Colon (tissue), 2 donors: ENCODE data around the gene SLCO4A1.

Source experiments
- FAIRE-seq: peaks from 2 replicates; lab custom pipeline; 2012; peaks lifted over from hg19 to GRCh38; lab: Jason Lieb, UNC
- donor health status: control.
- donor health status: control.

Gene SLCO4A1

GRCh38 chr20:62702013-62702300 is 59.7 kb downstream of the SLCO4A1 start:
- FAIRE-seq = no peak

- no peak for FAIRE-seq
Observed at GRCh38 chr20:62702895-62703852, 60.9 kb downstream of the SLCO4A1 start.

GRCh38 chr20:62703853-62704228 is 61.5 kb downstream of the SLCO4A1 start:
- FAIRE-seq = no peak

- no peak for FAIRE-seq
Observed at GRCh38 chr20:62704341-62704948, 62.1 kb downstream of the SLCO4A1 start.

- no peak for FAIRE-seq
Observed at GRCh38 chr20:62705627-62706026, 63.3 kb downstream of the SLCO4A1 start.

GRCh38 chr20:62706344-62706743 is 64.0 kb downstream of the SLCO4A1 start:
- FAIRE-seq = no peak

GRCh38 chr20:62706857-62707256 is 64.6 kb downstream of the SLCO4A1 start:
- no peak for FAIRE-seq

GRCh38 chr20:62707276-62707920 is 65.1 kb downstream of the SLCO4A1 start:
- FAIRE-seq = no peak

- FAIRE-seq = no peak
Observed at GRCh38 chr20:62707921-62708521, 65.7 kb downstream of the SLCO4A1 start.

- no peak for FAIRE-seq
Observed at GRCh38 chr20:62708591-62709536, 66.6 kb downstream of the SLCO4A1 start, which contains the start of gene NTSR1. TSS of gene NTSR1 (plus strand) at chr20:62708836. CDS start at chr20:62709208, 372 bp downstream.

GRCh38 chr20:62709537-62709905 is 67.2 kb downstream of the SLCO4A1 start:
- FAIRE-seq = no peak

GRCh38 chr20:62710221-62710885 is 68.0 kb downstream of the SLCO4A1 start:
- FAIRE-seq = no peak

GRCh38 chr20:62710886-62711702 is 68.8 kb downstream of the SLCO4A1 start:
- FAIRE-seq = no peak

GRCh38 chr20:62711703-62712101 is 69.4 kb downstream of the SLCO4A1 start:
- no peak for FAIRE-seq

- FAIRE-seq = no peak
Observed at GRCh38 chr20:62712606-62713005, 70.3 kb downstream of the SLCO4A1 start.

- no peak for FAIRE-seq
Observed at GRCh38 chr20:62714006-62714405, 71.7 kb downstream of the SLCO4A1 start.

- FAIRE-seq = no peak
Observed at GRCh38 chr20:62714799-62715198, 72.5 kb downstream of the SLCO4A1 start.

GRCh38 chr20:62715201-62715600 is 72.9 kb downstream of the SLCO4A1 start:
- FAIRE-seq = no peak

- FAIRE-seq = no peak
Observed at GRCh38 chr20:62716198-62716940, 74.1 kb downstream of the SLCO4A1 start.
